Adipocyte (in vitro differentiated cells): ENCODE measurements around the gene TTC13.

Source experiments
- DNase-seq: peaks from one replicate; pipeline ENCODE4 v3.0.0-alpha.2; 2015; ENCODE audit warnings: low read depth
- H3K27me3 ChIP-seq: replicated peaks from 2 replicates; pipeline ENCODE4 v1.7.0; 2013; ENCODE audit warnings: mild to moderate bottlenecking, low read length, moderate library complexity; ENCODE audit not compliant: control insufficient read depth, insufficient read depth
- H3K36me3 ChIP-seq: 2 replicates; pipeline ENCODE4 v1.7.0; 2013; ENCODE audit warnings: low read length, mild to moderate bottlenecking, moderate library complexity; ENCODE audit not compliant: control insufficient read depth, insufficient read depth, severe bottlenecking
- H3K4me1 ChIP-seq: 2 replicates; pipeline ENCODE4 v1.7.0; 2013; ENCODE audit warnings: mild to moderate bottlenecking, low read length, moderate library complexity; ENCODE audit not compliant: control insufficient read depth, insufficient read depth
- H3K4me3 ChIP-seq: 2 replicates; pipeline ENCODE4 v1.7.0; 2013; ENCODE audit warnings: mild to moderate bottlenecking, low read length, moderate library complexity
- H3K9ac ChIP-seq: 2 replicates; pipeline ENCODE4 v1.7.0; 2013; ENCODE audit warnings: mild to moderate bottlenecking, low read length, moderate library complexity
- H3K9me3 ChIP-seq: 2 replicates; pipeline ENCODE4 v1.7.0; 2013; ENCODE audit warnings: mild to moderate bottlenecking, low read length, moderate library complexity; ENCODE audit not compliant: control insufficient read depth

Gene TTC13

GRCh38 chr1:230901671-230902070, 77.0 kb downstream of the TTC13 start:
- no peaks in the 10 kb centered on the region for H3K36me3 ChIP-seq
- H3K9me3 ChIP-seq: no peaks in the 10 kb centered on the region
- no peak overlapping the region for H3K9ac ChIP-seq
- H3K27me3 ChIP-seq: no peaks in the 10 kb centered on the region
- H3K4me3 ChIP-seq: no peak overlapping the region
- H3K4me1 ChIP-seq: peaks cover 43% of the 10 kb centered on the region
- no peak for DNase-seq

GRCh38 chr1:230900984-230901383, 77.7 kb downstream of the TTC13 start:
- no peaks in the 10 kb centered on the region for H3K27me3 ChIP-seq
- no peaks in the 10 kb centered on the region for H3K36me3 ChIP-seq
- DNase-seq: no peak
- H3K9me3 ChIP-seq: no peaks in the 10 kb centered on the region
- H3K4me1 ChIP-seq: peaks cover 43% of the 10 kb centered on the region
- H3K9ac ChIP-seq: peak overlapping the region; percentile 49
- H3K4me3 ChIP-seq: no peak overlapping the region

GRCh38 chr1:230899841-230900251, 78.8 kb downstream of the TTC13 start:
- Histone ChIP-seq H3K9me3 (no peaks in the 10 kb centered on the region), H3K27me3 (no peaks in the 10 kb centered on the region), H3K4me1 (peaks cover 35% of the 10 kb centered on the region), H3K4me3 (no peak overlapping the region), H3K9ac (peak overlapping the region; percentile 49), H3K36me3 (no peaks in the 10 kb centered on the region)
- peak; percentile 92 for DNase-seq

GRCh38 chr1:230898748-230899147, 79.9 kb downstream of the TTC13 start:
- no peak for DNase-seq
- Histone ChIP-seq H3K36me3 (no peaks in the 10 kb centered on the region), H3K9me3 (no peaks in the 10 kb centered on the region), H3K27me3 (no peaks in the 10 kb centered on the region), H3K4me1 (peaks cover 35% of the 10 kb centered on the region), H3K9ac (no peak overlapping the region), H3K4me3 (no peak overlapping the region)

- Histone ChIP-seq H3K36me3 (no peaks in the 10 kb centered on the region), H3K4me3 (no peak overlapping the region), H3K9ac (no peak overlapping the region), H3K27me3 (no peaks in the 10 kb centered on the region), H3K9me3 (no peaks in the 10 kb centered on the region), H3K4me1 (peaks cover 35% of the 10 kb centered on the region)
- no peak for DNase-seq
Measured at GRCh38 chr1:230898144-230898543, 80.5 kb downstream of the TTC13 start.

GRCh38 chr1:230896779-230897178, 81.9 kb downstream of the TTC13 start:
- Histone ChIP-seq H3K9me3 (no peaks in the 10 kb centered on the region), H3K4me3 (no peak overlapping the region), H3K9ac (peak overlapping the region; percentile 39), H3K27me3 (no peaks in the 10 kb centered on the region), H3K36me3 (no peaks in the 10 kb centered on the region), H3K4me1 (peaks cover 35% of the 10 kb centered on the region)
- peak; percentile 53 for DNase-seq

GRCh38 chr1:230895452-230895851, 83.2 kb downstream of the TTC13 start:
- Histone ChIP-seq H3K4me3 (no peak overlapping the region), H3K9me3 (no peaks in the 10 kb centered on the region), H3K9ac (no peak overlapping the region), H3K4me1 (peaks cover 37% of the 10 kb centered on the region), H3K27me3 (no peaks in the 10 kb centered on the region), H3K36me3 (no peaks in the 10 kb centered on the region)
- DNase-seq: no peak

GRCh38 chr1:230894664-230895063, 84.0 kb downstream of the TTC13 start:
- Histone ChIP-seq H3K9me3 (no peaks in the 10 kb centered on the region), H3K4me3 (no peak overlapping the region), H3K9ac (no peak overlapping the region), H3K36me3 (no peaks in the 10 kb centered on the region), H3K4me1 (peaks cover 33% of the 10 kb centered on the region), H3K27me3 (no peaks in the 10 kb centered on the region)
- DNase-seq: no peak

GRCh38 chr1:230894032-230894431, 84.6 kb downstream of the TTC13 start:
- Histone ChIP-seq H3K4me3 (no peak overlapping the region), H3K9me3 (no peaks in the 10 kb centered on the region), H3K27me3 (no peaks in the 10 kb centered on the region), H3K36me3 (no peaks in the 10 kb centered on the region), H3K9ac (no peak overlapping the region), H3K4me1 (peaks cover 29% of the 10 kb centered on the region)
- DNase-seq: no peak

- DNase-seq: no peak
Measured at GRCh38 chr1:230892018-230892491, 86.6 kb downstream of the TTC13 start.

GRCh38 chr1:230891413-230891812, 87.2 kb downstream of the TTC13 start:
- Histone ChIP-seq H3K4me1 (peaks cover 6% of the 10 kb centered on the region), H3K27me3 (no peaks in the 10 kb centered on the region), H3K9ac (no peak overlapping the region), H3K4me3 (no peak overlapping the region), H3K9me3 (no peaks in the 10 kb centered on the region), H3K36me3 (no peaks in the 10 kb centered on the region)
- DNase-seq: peak; percentile 54

More at GRCh38 chr1:230892018-230892491, 86.6 kb downstream of the TTC13 start:
- no peaks in the 10 kb centered on the region for H3K9me3 ChIP-seq
- no peaks in the 10 kb centered on the region for H3K36me3 ChIP-seq
- H3K27me3 ChIP-seq: no peaks in the 10 kb centered on the region
- no peak overlapping the region for H3K9ac ChIP-seq
- peaks cover 9% of the 10 kb centered on the region for H3K4me1 ChIP-seq
- no peak overlapping the region for H3K4me3 ChIP-seq

- Histone ChIP-seq H3K4me3 (no peak overlapping the region), H3K4me1 (no peaks in the 10 kb centered on the region), H3K9me3 (peaks cover 18% of the 10 kb centered on the region), H3K9ac (no peak overlapping the region), H3K27me3 (peaks cover 5% of the 10 kb centered on the region), H3K36me3 (no peaks in the 10 kb centered on the region)
- DNase-seq: no peak
Measured at GRCh38 chr1:230884646-230885045, 94.0 kb downstream of the TTC13 start.
